Measurements from ENCODE around the gene TBC1D19. TPM values are rescaled to one million over a fixed set of nuclear protein-coding genes. Genes with fewer than 3 reads are reported as not detected.

The TBC1D19 gene
- total and polyA plus RNA-seq, 4 donors = 1.2 to 5.8 (median 2.2) TPM

GRCh38 chr4:26749867-26750266, 166.0 kb downstream of the TBC1D19 start:
- H3K4me1 ChIP-seq (ENCODE audit: control insufficient read depth in 4 of 4, insufficient read depth in 4 of 4, low read length in 3 of 4) = peaks cover 0 to 6% (median 4%) of the 10 kb centered on the region in 4 donors
- no peaks in the 10 kb centered on the region for H3K27me3 ChIP-seq (ENCODE audit: control insufficient read depth in 4 of 4, insufficient read depth in 4 of 4, low read length in 3 of 4)
- no peaks in the 10 kb centered on the region for H3K36me3 ChIP-seq (ENCODE audit: control insufficient read depth in 4 of 4, insufficient read depth in 3 of 4, low read depth in 1 of 4, low read length in 3 of 4)
- no peak for TF ChIP-seq HNF4G (IDR thresholded peaks at IDR 0.05)
- TF ChIP-seq, protein P1, sequence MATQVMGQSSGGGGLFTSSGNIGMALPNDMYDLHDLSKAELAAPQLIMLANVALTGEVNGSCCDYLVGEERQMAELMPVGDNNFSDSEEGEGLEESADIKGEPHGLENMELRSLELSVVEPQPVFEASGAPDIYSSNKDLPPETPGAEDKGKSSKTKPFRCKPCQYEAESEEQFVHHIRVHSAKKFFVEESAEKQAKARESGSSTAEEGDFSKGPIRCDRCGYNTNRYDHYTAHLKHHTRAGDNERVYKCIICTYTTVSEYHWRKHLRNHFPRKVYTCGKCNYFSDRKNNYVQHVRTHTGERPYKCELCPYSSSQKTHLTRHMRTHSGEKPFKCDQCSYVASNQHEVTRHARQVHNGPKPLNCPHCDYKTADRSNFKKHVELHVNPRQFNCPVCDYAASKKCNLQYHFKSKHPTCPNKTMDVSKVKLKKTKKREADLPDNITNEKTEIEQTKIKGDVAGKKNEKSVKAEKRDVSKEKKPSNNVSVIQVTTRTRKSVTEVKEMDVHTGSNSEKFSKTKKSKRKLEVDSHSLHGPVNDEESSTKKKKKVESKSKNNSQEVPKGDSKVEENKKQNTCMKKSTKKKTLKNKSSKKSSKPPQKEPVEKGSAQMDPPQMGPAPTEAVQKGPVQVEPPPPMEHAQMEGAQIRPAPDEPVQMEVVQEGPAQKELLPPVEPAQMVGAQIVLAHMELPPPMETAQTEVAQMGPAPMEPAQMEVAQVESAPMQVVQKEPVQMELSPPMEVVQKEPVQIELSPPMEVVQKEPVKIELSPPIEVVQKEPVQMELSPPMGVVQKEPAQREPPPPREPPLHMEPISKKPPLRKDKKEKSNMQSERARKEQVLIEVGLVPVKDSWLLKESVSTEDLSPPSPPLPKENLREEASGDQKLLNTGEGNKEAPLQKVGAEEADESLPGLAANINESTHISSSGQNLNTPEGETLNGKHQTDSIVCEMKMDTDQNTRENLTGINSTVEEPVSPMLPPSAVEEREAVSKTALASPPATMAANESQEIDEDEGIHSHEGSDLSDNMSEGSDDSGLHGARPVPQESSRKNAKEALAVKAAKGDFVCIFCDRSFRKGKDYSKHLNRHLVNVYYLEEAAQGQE (IDR thresholded peaks at IDR 0.05) = no peak
- TF ChIP-seq RXRA (IDR thresholded peaks at IDR 0.05) = no peak
- TF ChIP-seq GABPA (IDR thresholded peaks at IDR 0.05 in 1 of 2, conservative IDR thresholded peaks at IDR 0.05 in 1 of 2) = no peak
- no peak for TF ChIP-seq SP1 (IDR thresholded peaks at IDR 0.05)
- H3K9ac ChIP-seq (ENCODE audit: low read depth in 1 of 2, low read length in 2 of 2) = no peak overlapping the region
- 92% methylated on average over 2 of the region's 2 CpGs for WGBS
- H3K9me3 ChIP-seq (ENCODE audit: control insufficient read depth in 4 of 4, low read length in 3 of 4) = no peaks in the 10 kb centered on the region
- DNase-seq (ENCODE audit: low spot score) = no peak
- no peak overlapping the region for H3K4me3 ChIP-seq (ENCODE audit: low read depth in 1 of 3, low read length in 3 of 3)
- H3K27ac ChIP-seq (ENCODE audit: low read depth in 1 of 2, low read length in 2 of 2) = no peak overlapping the region

DNA sequence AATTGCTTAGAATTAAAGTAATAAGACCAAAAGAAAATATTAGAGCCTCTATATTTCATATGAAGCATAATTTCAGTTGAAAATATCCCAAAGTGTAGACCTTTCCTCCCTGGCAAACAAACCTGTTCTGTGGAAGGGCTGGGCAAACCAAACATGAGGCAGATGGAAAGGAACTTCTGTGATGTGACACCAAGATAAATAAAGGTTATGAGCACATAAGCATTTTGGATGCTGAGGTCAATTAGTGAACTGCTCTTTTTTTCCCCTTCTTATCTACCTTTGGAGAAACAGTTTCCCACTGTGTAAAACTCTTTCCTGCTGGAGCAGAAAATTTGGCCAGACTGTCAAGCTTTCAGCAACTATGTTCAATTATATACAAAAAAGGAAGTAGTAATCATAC, 167.1 kb downstream of the TBC1D19 start:
- Histone ChIP-seq H3K4me1 (ENCODE audit: control insufficient read depth in 4 of 4, insufficient read depth in 4 of 4, low read length in 3 of 4) (peaks cover 0 to 6% (median 4%) of the 10 kb centered on the region in 4 donors), H3K9me3 (ENCODE audit: control insufficient read depth in 4 of 4, low read length in 3 of 4) (no peaks in the 10 kb centered on the region), H3K27ac (ENCODE audit: low read depth in 1 of 2, low read length in 2 of 2) (no peak overlapping the region), H3K36me3 (ENCODE audit: control insufficient read depth in 4 of 4, insufficient read depth in 3 of 4, low read depth in 1 of 4, low read length in 3 of 4) (no peaks in the 10 kb centered on the region), H3K27me3 (ENCODE audit: control insufficient read depth in 4 of 4, insufficient read depth in 4 of 4, low read length in 3 of 4) (no peaks in the 10 kb centered on the region), H3K4me3 (ENCODE audit: low read depth in 1 of 3, low read length in 3 of 3) (no peak overlapping the region), H3K9ac (ENCODE audit: low read depth in 1 of 2, low read length in 2 of 2) (no peak overlapping the region)
- no peak for TF ChIP-seq NR2F2 (IDR thresholded peaks at IDR 0.05)
- TF ChIP-seq HNF4A (conservative IDR thresholded peaks at IDR 0.05) = peak in 1 of 2 donors; percentile 34
- no peak for TF ChIP-seq EGR1 (IDR thresholded peaks at IDR 0.05; ENCODE audit: low read depth in 2 of 2)
- no peak for TF ChIP-seq TAF1 (conservative IDR thresholded peaks at IDR 0.05)
- no peak for TF ChIP-seq HNF4G (IDR thresholded peaks at IDR 0.05)
- no peak for TF ChIP-seq CTCF (IDR thresholded peaks at IDR 0.05; ENCODE audit: low read depth, low read length, missing input control)
- TF ChIP-seq JUND (IDR thresholded peaks at IDR 0.05) = peak in 1 of 2 donors; percentile 15
- TF ChIP-seq FOXA2 (IDR thresholded peaks at IDR 0.05) = no peak
- no peak for DNase-seq (ENCODE audit: low spot score)

DNA sequence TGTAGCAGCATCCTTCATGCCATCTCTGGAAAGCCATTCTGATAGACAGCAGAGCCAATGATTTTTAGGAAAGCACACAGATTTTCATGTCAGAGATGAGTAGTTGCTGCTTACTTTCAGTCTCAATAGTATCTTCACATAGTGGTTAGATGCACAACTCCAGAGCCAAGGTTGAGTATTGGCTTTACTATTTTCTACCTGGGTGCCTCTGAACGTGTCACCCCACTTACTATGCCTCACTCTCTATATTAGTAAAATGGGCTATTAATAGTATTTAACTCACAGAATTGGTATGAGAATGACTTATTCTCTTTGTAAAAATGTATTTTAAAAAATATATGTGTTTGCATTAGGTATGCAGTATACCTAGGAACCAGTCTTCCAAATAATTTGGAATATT, 168.0 kb downstream of the TBC1D19 start:
- no peaks in the 10 kb centered on the region for H3K27me3 ChIP-seq (ENCODE audit: control insufficient read depth in 4 of 4, insufficient read depth in 4 of 4, low read length in 3 of 4)
- WGBS = 95% methylated on average over 1 of the region's 1 CpG
- no peaks in the 10 kb centered on the region for H3K36me3 ChIP-seq (ENCODE audit: control insufficient read depth in 4 of 4, insufficient read depth in 3 of 4, low read depth in 1 of 4, low read length in 3 of 4)
- TF ChIP-seq NR2F2 (IDR thresholded peaks at IDR 0.05) (no peak), SP1 (IDR thresholded peaks at IDR 0.05) (no peak), HNF4A (conservative IDR thresholded peaks at IDR 0.05) (no peak), EGR1 (IDR thresholded peaks at IDR 0.05; ENCODE audit: low read depth in 2 of 2) (no peak), FOXA1 (IDR thresholded peaks at IDR 0.05) (no peak), TAF1 (conservative IDR thresholded peaks at IDR 0.05) (no peak), RXRA (IDR thresholded peaks at IDR 0.05) (no peak), YY1 (IDR thresholded peaks at IDR 0.05) (no peak), JUND (IDR thresholded peaks at IDR 0.05) (no peak), CTCF (IDR thresholded peaks at IDR 0.05; ENCODE audit: low read depth, low read length, missing input control) (no peak)
- TF ChIP-seq, protein P1 (IDR thresholded peaks at IDR 0.05) = no peak
- no peaks in the 10 kb centered on the region for H3K9me3 ChIP-seq (ENCODE audit: control insufficient read depth in 4 of 4, low read length in 3 of 4)
- no peak overlapping the region for H3K27ac ChIP-seq (ENCODE audit: low read depth in 1 of 2, low read length in 2 of 2)
- peaks cover 0 to 6% (median 4%) of the 10 kb centered on the region in 4 donors for H3K4me1 ChIP-seq (ENCODE audit: control insufficient read depth in 4 of 4, insufficient read depth in 4 of 4, low read length in 3 of 4)
- H3K4me3 ChIP-seq (ENCODE audit: low read depth in 1 of 3, low read length in 3 of 3) = no peak overlapping the region
- no peak for DNase-seq (ENCODE audit: low spot score)
- H3K9ac ChIP-seq (ENCODE audit: low read depth in 1 of 2, low read length in 2 of 2) = no peak overlapping the region

Data from liver (tissue), 9 donors.